ENCODE measurements around the gene KCNMA1. TPM values are rescaled to one million over a fixed set of nuclear protein-coding genes. Genes with fewer than 3 reads are reported as not detected.
A peak's percentile ranks its signal among the peaks of the same experiment; 100 is the strongest.

Gene KCNMA1
- total RNA-seq, 2 donors from 2014 or later: 5.9 to 9.3 TPM

DNA sequence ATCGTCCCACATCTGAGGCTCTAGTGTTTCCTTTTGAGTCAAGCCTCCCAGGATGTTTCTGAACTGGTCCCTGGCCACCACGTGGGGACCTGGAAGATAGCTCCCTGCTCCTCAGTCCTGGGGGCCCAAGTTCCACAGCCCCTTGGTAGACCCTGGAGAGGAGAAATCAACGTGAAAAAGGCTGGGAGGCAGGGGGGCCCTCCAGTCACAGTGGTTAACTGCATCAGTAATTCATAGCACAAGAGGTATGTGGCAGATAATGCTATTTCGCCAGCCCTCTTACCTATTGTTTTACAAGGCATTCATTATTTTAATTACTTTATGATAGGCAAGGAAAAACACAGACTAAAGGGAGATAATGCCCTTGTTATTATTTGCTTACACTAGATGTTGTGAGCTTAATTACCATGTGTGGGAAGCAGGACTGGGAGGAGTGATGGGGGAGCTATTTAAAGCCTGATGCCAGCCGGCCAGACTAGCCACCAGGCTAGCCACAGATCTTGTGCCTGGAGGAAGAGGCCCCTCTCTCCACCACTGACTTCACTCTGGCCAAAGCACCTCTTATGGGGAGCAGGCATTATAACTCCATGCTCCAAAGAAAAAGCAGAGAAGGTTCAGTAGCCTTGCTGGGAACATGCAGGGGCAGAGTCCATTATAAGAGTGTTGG is 230.7 kb downstream of the KCNMA1 start:
- ATAC-seq (no peak), DNase-seq (no peak)
- Histone ChIP-seq H3K4me1 (peaks cover 67% of the 10 kb centered on the region), H3K27ac (peak overlapping the region; percentile 67 to 80 (median 74)), H3K4me3 (no peak overlapping the region), H3K27me3 (no peaks in the 10 kb centered on the region), H3K36me3 (replicated peaks in 1 of 2; ENCODE audit: insufficient read depth in 1 of 2, low read depth in 2 of 2) (no peaks in the 10 kb centered on the region), H3K9me3 (no peaks in the 10 kb centered on the region)
- WGBS, 2 donors: 45 to 68% methylated on average over 5 of the region's 5 CpGs
- no peak for TF ChIP-seq POLR2A (IDR thresholded peaks at IDR 0.05)
- TF ChIP-seq, protein P1, sequence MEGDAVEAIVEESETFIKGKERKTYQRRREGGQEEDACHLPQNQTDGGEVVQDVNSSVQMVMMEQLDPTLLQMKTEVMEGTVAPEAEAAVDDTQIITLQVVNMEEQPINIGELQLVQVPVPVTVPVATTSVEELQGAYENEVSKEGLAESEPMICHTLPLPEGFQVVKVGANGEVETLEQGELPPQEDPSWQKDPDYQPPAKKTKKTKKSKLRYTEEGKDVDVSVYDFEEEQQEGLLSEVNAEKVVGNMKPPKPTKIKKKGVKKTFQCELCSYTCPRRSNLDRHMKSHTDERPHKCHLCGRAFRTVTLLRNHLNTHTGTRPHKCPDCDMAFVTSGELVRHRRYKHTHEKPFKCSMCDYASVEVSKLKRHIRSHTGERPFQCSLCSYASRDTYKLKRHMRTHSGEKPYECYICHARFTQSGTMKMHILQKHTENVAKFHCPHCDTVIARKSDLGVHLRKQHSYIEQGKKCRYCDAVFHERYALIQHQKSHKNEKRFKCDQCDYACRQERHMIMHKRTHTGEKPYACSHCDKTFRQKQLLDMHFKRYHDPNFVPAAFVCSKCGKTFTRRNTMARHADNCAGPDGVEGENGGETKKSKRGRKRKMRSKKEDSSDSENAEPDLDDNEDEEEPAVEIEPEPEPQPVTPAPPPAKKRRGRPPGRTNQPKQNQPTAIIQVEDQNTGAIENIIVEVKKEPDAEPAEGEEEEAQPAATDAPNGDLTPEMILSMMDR (IDR thresholded peaks at IDR 0.05): no peak
- intact Hi-C loops (cut with DNase I): no loop called here

DNA sequence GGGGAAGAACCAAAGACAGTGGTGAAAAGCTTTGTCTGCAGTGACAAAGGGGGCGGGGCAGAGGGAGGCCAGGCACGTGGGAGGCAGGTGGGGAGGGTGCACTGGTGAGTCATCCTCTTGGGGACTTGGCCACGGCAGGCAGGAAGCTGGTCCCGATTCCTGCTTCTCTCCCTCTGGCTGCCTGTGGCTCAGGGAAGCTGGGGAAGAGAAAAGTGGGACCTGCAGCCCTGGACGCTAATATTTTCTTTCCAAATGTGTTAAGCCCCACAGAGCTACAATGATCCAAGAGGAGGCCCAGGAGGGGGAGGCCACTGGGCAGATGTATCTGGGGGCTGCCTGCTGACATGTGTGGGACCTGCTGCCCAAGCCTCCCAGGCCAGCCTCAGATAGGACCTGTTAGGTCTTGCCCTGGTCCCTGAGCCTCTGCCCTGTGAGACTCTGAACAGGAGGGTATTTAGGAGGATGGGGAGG is 231.8 kb downstream of the KCNMA1 start:
- Histone ChIP-seq H3K9me3 (no peaks in the 10 kb centered on the region), H3K4me1 (peaks cover 56% of the 10 kb centered on the region), H3K27ac (peak overlapping the region; percentile 67 to 80 (median 74)), H3K27me3 (no peaks in the 10 kb centered on the region), H3K36me3 (replicated peaks in 1 of 2; ENCODE audit: insufficient read depth in 1 of 2, low read depth in 2 of 2) (no peaks in the 10 kb centered on the region), H3K4me3 (no peak overlapping the region)
- WGBS, 2 donors: 11 to 21% methylated on average over 5 of the region's 5 CpGs
- ATAC-seq (peak; percentile 73), DNase-seq (peak; percentile 89 to 95 (median 92))
- TF ChIP-seq, protein P1 (IDR thresholded peaks at IDR 0.05): peak in 1 of 7 experiments; percentile 17
- peak in 2 of 3 donors; percentile 38 to 48 for TF ChIP-seq POLR2A (IDR thresholded peaks at IDR 0.05)
- intact Hi-C loops (cut with DNase I): no loop called here

- WGBS, 2 donors: 65 to 100% methylated on average over 3 of the region's 3 CpGs
Observed at GRCh38 chr10:77404810-77405209, 232.8 kb downstream of the KCNMA1 start.

DNA sequence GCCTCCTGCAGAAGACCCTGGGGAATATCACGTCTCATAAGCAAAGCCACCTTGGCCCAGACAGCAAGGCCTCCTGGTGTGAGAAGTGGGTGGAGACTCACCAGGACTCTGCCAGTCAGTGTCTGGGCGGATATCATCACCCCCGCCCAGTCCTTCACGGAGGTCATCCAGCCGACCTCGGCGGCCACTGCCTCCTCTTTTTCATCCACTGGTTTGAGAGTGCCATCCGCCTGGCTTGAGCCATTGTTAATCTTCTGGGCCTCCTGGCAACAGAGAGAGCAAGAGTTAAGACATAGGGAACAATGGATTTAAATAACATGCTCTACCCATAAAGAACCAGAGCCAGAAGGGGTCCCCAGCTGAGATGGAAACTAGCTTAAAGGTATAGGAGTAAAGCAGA is 233.8 kb downstream of the KCNMA1 start:
- 87 to 100% methylated on average over 6 to 8 of the region's 8 CpGs for WGBS, 2 donors
- DNase-seq (no peak), ATAC-seq (no peak)
- H3K27me3 ChIP-seq: no peaks in the 10 kb centered on the region
- H3K4me1 ChIP-seq: peaks cover 52% of the 10 kb centered on the region
- H3K4me3 ChIP-seq: no peak overlapping the region
- TF ChIP-seq, protein P1 (IDR thresholded peaks at IDR 0.05): no peak
- TF ChIP-seq POLR2A (IDR thresholded peaks at IDR 0.05): no peak
- no peak overlapping the region for H3K27ac ChIP-seq
- intact Hi-C loops (cut with DNase I): no loop called here
- no peaks in the 10 kb centered on the region for H3K36me3 ChIP-seq (replicated peaks in 1 of 2; ENCODE audit: insufficient read depth in 1 of 2, low read depth in 2 of 2)
- H3K9me3 ChIP-seq: no peaks in the 10 kb centered on the region

More at GRCh38 chr10:77404810-77405209, 232.8 kb downstream of the KCNMA1 start:
- no peaks in the 10 kb centered on the region for H3K9me3 ChIP-seq
- DNase-seq: no peak
- H3K36me3 ChIP-seq (replicated peaks in 1 of 2; ENCODE audit: insufficient read depth in 1 of 2, low read depth in 2 of 2): no peaks in the 10 kb centered on the region
- TF ChIP-seq, protein P1 (IDR thresholded peaks at IDR 0.05): no peak
- no peak for TF ChIP-seq POLR2A (IDR thresholded peaks at IDR 0.05)
- ATAC-seq: no peak
- intact Hi-C loops (cut with DNase I): no loop called here
- peaks cover 52% of the 10 kb centered on the region for H3K4me1 ChIP-seq
- H3K4me3 ChIP-seq: no peak overlapping the region
- no peak overlapping the region for H3K27ac ChIP-seq
- H3K27me3 ChIP-seq: no peaks in the 10 kb centered on the region

DNA sequence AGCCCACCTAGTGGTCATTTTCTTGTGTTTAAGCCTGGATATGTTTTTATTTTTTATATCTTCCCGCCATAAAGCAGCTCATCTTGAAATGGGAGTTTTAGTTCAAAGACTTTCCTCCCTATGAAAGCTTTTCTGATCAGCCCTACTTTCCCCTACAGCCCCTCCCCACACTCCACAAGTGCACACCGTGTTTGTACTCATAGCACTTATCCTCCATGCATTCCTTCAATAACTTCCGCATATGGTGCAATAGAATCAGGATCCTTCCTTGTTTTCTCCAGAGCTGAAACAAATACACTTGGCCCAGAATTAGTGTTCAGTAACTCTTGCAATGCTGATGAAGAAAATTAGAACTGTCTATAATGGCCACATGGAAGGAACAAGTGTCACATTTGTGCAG is 235.9 kb downstream of the KCNMA1 start:
- no peaks in the 10 kb centered on the region for H3K27me3 ChIP-seq
- intact Hi-C loops (cut with DNase I): no loop called here
- DNase-seq (no peak), ATAC-seq (no peak)
- TF ChIP-seq, protein P1 (IDR thresholded peaks at IDR 0.05): no peak
- TF ChIP-seq POLR2A (IDR thresholded peaks at IDR 0.05): no peak
- peaks cover 48% of the 10 kb centered on the region for H3K4me1 ChIP-seq
- WGBS, 2 donors: 79 to 92% methylated on average over 3 of the region's 3 CpGs
- no peak overlapping the region for H3K4me3 ChIP-seq
- H3K27ac ChIP-seq: no peak overlapping the region
- H3K36me3 ChIP-seq (replicated peaks in 1 of 2; ENCODE audit: insufficient read depth in 1 of 2, low read depth in 2 of 2): no peaks in the 10 kb centered on the region
- H3K9me3 ChIP-seq: no peaks in the 10 kb centered on the region
